GM13976 (cell line): ENCODE results near the gene TECTA.
A peak's percentile ranks its signal among the peaks of the same experiment; 100 is the strongest.
"Not testable (repeated sequence)": the region's sequence is repeated elsewhere in the genome, so short reads cannot be mapped to it uniquely, and the experiment has no call there.

ENCODE experiments used
- DNase-seq: peaks from one replicate; pipeline ENCODE4 v3.0.0; 2012; ENCODE audit warnings: low spot score
- in situ Hi-C: fragments of 300-500 bp; cut with MboI; formaldehyde crosslinking; loops from one replicate; pipeline ENCODE4 v1.12.0; 2022; ENCODE audit warnings: low sequenced_read_pairs, mixed read lengths, inconsistent platforms; ENCODE audit not compliant: unreplicated experiment
- TF ChIP-seq, protein P1 (sequence below): IDR thresholded peaks from 2 replicates; pipeline ENCODE4 v1.5.1; 2012; ENCODE audit warnings: borderline replicate concordance, mild to moderate bottlenecking; ENCODE audit not compliant: insufficient read depth; ENCODE audit errors: extremely low read depth, missing control alignments, control extremely low read depth

Gene TECTA

DNA sequence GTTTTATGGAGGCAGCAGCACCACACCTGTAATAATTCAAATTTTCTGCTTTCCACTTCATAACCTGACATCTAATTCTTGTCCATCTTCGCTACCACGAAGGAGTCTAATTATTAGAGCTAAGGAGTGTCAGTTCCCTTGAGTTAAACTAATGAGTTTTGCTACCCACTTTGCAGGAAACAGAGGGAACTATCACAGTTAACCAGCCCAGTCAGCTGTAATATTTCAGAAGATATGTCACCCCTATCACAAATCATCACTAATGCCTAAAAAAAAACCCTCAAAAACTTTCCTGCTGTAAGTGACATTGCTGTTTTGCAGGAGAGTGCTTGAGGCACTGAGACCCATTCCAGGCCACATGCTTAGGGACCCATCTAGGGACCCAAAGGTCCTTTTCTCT is 8.4 kb downstream of the TECTA start:
- TF ChIP-seq, protein P1, sequence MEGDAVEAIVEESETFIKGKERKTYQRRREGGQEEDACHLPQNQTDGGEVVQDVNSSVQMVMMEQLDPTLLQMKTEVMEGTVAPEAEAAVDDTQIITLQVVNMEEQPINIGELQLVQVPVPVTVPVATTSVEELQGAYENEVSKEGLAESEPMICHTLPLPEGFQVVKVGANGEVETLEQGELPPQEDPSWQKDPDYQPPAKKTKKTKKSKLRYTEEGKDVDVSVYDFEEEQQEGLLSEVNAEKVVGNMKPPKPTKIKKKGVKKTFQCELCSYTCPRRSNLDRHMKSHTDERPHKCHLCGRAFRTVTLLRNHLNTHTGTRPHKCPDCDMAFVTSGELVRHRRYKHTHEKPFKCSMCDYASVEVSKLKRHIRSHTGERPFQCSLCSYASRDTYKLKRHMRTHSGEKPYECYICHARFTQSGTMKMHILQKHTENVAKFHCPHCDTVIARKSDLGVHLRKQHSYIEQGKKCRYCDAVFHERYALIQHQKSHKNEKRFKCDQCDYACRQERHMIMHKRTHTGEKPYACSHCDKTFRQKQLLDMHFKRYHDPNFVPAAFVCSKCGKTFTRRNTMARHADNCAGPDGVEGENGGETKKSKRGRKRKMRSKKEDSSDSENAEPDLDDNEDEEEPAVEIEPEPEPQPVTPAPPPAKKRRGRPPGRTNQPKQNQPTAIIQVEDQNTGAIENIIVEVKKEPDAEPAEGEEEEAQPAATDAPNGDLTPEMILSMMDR = no peak
- DNase-seq = no peak
- in situ Hi-C loops = loop anchor here (25.0 kb wide), 1 partner anchor 597 kb away; the partner anchor contains the start of gene GRIK4

DNA sequence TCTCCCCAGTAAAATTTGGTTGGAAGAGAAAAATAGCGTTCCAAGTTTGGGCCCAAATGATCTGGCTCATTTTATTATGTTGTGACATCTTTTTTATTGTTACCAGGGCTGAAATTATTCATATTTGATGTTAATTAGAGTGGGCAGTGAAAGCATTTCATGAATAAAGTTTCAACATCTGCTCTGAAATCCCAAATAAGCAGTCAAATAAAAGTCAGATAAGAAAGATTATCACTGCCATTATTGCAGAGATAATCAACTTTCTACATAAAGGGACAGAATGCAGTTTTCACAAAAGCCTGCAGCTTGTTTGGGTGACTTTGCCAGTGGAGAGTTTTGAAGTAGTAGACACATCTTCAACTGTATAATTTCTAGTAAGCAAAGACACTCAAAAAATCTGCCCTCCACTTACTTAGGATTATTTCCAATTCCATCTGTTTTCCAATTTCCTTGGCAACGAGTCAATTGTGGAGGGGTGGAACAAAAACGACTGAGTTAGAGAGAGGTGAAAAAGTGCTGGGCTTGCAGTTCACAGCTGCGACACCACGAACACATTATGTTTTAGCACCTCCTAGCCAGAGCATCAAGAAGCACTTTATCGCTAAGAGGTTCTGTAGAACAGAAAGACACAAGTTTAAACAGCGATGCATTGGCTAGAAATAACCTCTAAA is 9.0 kb downstream of the TECTA start:
- in situ Hi-C loops = loop anchor here (25.0 kb wide), 1 partner anchor 598 kb away; the partner anchor contains the start of gene GRIK4

DNA sequence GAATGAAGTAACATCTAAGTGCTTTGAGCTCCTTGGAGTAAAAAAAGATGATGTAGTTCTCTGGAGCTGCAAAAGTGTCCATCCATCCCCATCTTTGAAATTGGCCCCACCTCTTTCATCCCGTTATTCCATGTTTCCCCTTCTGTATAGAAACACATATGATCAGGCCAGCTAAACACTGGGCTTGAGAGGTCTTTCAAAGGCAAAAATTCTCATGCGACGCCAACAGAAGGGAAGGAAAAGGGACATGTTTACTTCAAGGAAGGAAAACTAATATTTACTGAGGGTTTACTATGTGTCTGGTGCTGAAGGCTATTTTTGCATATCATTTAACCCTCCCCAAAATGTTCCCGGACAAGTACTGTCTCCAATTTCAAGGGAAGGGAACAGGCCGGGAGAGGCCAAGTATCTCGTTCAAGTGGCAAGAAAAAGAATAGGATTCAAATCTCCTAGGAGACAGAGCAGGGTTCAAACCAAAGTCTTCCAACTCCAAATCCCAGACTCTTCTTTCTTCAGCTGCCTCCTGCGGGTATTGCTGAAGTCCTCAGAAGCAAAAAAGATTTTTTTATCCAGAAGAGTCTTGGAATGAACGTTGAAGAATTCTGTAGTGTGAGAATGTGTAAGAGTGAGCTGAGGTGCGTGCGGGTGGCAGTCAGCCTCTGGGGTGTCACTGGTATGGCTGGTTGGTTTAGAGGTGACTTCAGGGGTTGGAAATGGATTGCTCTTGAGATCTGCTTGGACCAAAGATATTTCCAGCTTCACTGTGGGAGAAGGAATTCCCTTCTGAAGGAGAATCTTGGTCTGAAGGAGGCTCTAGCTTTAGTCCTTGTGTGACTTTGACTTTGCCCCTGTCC is 10.1 kb downstream of the TECTA start:
- DNase-seq = no peak
- in situ Hi-C loops = loop anchor here (25.0 kb wide), 1 partner anchor 599 kb away; the partner anchor contains the start of gene GRIK4
- TF ChIP-seq, protein P1 = no peak

More for the DNA sequence above, 9.0 kb downstream of the TECTA start:
- TF ChIP-seq, protein P1 = no peak
- DNase-seq = no peak

DNA sequence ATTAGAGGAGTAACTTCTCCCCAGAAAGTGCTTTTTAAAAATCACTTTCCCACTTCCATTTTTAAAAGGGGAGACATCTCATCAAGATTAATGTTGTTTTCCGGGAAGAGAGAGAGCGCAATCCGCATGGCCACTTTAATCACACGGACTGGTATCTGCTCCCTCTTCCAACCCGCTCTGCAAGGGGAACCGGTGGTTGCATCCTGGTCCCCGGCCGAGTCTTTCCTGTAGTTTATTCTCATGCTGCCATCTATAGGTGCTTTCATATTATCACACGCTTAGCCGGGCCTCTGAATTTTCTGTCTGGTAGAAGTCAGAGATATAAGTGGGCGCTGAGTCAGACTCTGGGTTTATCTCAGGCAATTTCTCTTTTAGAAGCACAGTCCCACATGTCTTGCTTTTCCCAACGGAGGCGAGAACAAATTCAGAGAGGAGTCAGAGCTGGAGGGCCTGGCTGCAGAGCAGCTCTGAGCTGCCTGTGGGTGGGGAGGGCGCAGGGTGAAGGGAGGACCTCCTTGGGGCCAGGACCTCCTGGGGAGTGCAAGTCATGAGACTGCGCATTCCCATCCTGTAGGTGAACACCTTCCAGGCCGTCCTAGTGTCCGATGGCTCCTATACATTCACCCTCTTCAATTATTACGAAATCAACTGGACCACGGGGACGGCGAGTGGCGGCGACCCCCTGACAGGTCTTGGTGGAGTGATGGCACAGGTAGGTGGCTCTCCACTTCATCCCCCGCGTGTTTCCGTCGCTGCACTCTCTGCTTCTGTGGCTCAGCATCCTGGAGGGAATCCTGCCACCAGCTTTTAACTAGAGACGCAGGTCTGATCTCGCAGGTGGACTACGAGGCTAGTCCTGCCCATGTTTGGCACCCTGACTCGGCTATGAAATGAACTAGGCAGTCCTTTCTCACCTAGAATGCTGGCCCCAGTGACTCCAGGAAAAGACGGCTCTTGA is 11.7 kb downstream of the TECTA start:
- peak; percentile 76 for DNase-seq
- TF ChIP-seq, protein P1 = peak; percentile 35
- in situ Hi-C loops = loop anchor here (25.0 kb wide), 1 partner anchor 600 kb away; the partner anchor contains the start of gene GRIK4

DNA sequence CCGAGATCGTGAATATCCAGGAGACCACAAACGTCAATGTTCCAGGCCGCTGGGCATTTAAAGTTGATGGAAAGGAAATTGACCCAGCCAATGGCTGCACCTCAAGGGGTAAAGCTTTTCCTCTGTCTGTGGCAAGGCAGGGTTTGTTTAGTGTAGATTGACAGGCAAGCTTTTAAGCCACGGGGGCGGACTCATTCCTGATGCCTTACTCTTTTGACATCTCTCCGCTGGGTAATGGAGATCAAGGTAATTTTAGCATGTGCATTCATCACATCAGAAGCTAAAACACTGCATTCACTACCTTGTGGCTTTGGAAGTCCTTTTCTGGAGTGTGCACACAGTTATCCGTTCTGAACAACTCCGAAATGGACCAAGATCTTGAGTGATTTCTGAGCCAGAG is 12.6 kb downstream of the TECTA start:
- DNase-seq = no peak
- in situ Hi-C loops = loop anchor here (25.0 kb wide), 1 partner anchor 601 kb away; the partner anchor contains the start of gene GRIK4
- TF ChIP-seq, protein P1 = no peak

DNA sequence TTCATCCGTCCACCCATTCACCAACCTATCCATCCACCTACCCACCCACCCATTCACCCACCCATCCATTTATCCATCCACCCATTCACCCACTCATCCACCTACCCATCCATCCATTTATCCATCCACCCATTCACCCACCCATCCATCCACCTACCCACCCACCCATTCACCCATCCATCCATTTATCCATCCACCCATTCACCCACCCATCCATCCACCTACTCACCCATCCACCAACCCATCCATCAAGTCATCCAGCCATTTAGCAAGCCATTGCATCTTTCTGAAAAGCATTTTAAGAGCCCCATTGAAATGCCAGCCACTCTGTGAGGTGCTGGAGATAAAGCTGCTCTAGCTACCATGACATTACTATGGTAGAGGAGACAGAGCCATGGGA is 14.0 kb downstream of the TECTA start:
- DNase-seq = not testable (repeated sequence)
- in situ Hi-C loops = loop anchor here (25.0 kb wide), 1 partner anchor 603 kb away; the partner anchor contains the start of gene GRIK4
